Ectodermal cell (in vitro differentiated cells): ENCODE results near the gene CTIF.

Experiments
- H3K27ac ChIP-seq: 2 replicates; pipeline ENCODE4 v1.7.0; 2013; ENCODE audit warnings: mild to moderate bottlenecking, low read depth, low read length; ENCODE audit not compliant: insufficient read depth, poor library complexity, severe bottlenecking
- H3K27me3 ChIP-seq: 2 replicates; pipeline ENCODE4 v1.7.0; 2013; ENCODE audit warnings: mild to moderate bottlenecking, low read length; ENCODE audit not compliant: insufficient read depth, control insufficient read depth, poor library complexity, severe bottlenecking
- H3K36me3 ChIP-seq: one replicate; pipeline ENCODE4 v1.7.0; 2013; ENCODE audit warnings: low read length; ENCODE audit not compliant: control insufficient read depth, insufficient read depth
- H3K4me1 ChIP-seq: one replicate; pipeline ENCODE4 v1.7.0; 2013; ENCODE audit warnings: low read length; ENCODE audit not compliant: control insufficient read depth, insufficient read depth
- H3K4me3 ChIP-seq: 2 replicates; pipeline ENCODE4 v1.7.0; 2013; ENCODE audit warnings: low read depth, low read length, control low read depth; ENCODE audit not compliant: insufficient read depth
- H3K9me3 ChIP-seq: 2 replicates; pipeline ENCODE4 v1.7.0; 2013; ENCODE audit warnings: mild to moderate bottlenecking, low read length, moderate library complexity; ENCODE audit not compliant: control insufficient read depth
- WGBS, 2 experiments: methylation state at CpG; one replicate each; pipeline ENCODE4 v1.1.7; 2013; ENCODE audit warnings: missing lambda C conversion rate in 2 of 2; 5-methylcytosine and 5-hydroxymethylcytosine counted together

CTIF gene

GRCh38 chr18:48662011-48662661 lies 123.3 kb downstream of the CTIF start:
- Histone ChIP-seq H3K4me1 (no peaks in the 10 kb centered on the region), H3K9me3 (peaks cover 3% of the 10 kb centered on the region), H3K27ac (no peak overlapping the region), H3K36me3 (peaks cover 5% of the 10 kb centered on the region), H3K27me3 (no peaks in the 10 kb centered on the region), H3K4me3 (no peak overlapping the region)
- 83 to 85% methylated on average over 9 of the region's 9 CpGs for WGBS, 2 experiments

DNA sequence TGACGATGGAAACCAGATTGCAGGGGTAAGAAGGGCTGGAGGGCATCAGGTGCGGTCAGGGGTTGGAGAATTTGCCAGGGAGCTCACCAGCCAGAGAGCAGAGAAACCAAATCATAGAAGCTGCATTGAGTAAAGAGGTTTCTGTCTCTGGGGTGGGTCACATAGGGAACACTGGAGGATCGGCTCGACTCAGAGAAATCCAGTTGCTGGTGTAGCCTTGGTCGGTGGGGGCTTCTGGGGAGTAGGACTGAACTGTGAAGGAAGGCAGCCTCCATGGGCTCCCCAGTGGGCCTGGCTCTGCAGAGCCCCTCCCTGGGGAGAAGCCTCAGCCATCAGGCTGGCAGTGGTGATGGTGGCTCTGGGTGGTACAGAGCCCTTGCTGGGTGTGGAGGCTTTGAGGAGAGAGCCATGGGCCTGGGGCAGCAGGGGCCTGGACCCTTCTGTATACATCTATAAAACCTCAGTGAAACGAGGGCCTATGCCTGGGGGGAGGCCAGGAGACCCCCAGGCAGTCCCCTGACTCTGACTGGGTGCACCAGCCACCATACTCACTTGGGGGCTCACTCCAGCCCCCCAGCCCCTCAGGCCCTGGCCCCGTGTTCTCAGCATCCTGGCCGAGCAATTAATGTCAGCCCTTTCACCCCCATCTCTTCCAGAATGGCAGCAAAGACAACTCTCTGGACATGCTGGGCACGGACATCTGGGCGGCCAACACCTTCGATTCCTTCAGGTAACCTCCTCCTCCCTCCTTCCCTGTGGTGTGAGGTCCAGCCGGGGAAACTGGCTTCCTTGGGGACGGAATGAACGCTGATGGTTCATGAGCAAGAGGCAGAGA lies 124.5 kb downstream of the CTIF start:
- no peak overlapping the region for H3K27ac ChIP-seq
- WGBS, 2 experiments: 91 to 93% methylated on average over 14 of the region's 14 CpGs
- peaks cover 3% of the 10 kb centered on the region for H3K9me3 ChIP-seq
- no peaks in the 10 kb centered on the region for H3K27me3 ChIP-seq
- no peak overlapping the region for H3K4me3 ChIP-seq
- H3K36me3 ChIP-seq: peaks cover 5% of the 10 kb centered on the region
- no peaks in the 10 kb centered on the region for H3K4me1 ChIP-seq

GRCh38 chr18:48663931-48664847 lies 125.4 kb downstream of the CTIF start:
- Histone ChIP-seq H3K4me3 (no peak overlapping the region), H3K27me3 (no peaks in the 10 kb centered on the region), H3K27ac (no peak overlapping the region), H3K36me3 (peaks cover 5% of the 10 kb centered on the region), H3K4me1 (no peaks in the 10 kb centered on the region), H3K9me3 (peaks cover 3% of the 10 kb centered on the region)
- 62 to 63% methylated on average over 29 of the region's 29 CpGs for WGBS, 2 experiments

DNA sequence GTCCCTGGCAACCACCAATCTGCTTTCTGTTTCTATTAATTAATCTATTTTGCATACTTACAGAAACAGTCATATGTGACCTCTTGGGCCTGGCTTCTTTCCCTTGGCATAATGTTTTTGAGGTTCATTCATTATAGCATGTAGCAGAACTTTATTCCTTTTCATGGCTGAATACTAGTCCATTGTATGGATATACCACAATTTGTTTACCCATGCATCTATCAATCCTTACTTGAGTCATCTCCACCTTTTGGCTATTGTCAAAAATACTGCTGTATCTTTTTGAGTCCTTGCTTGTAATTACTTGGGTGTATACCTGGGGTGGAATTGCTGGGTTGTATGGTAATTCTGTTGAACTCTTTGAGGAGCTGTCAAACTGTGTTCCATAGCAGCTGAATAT lies 126.8 kb downstream of the CTIF start:
- H3K9me3 ChIP-seq: peaks cover 3% of the 10 kb centered on the region
- no peak overlapping the region for H3K4me3 ChIP-seq
- peaks cover 10% of the 10 kb centered on the region for H3K36me3 ChIP-seq
- no peak overlapping the region for H3K27ac ChIP-seq
- H3K27me3 ChIP-seq: no peaks in the 10 kb centered on the region
- H3K4me1 ChIP-seq: no peaks in the 10 kb centered on the region

DNA sequence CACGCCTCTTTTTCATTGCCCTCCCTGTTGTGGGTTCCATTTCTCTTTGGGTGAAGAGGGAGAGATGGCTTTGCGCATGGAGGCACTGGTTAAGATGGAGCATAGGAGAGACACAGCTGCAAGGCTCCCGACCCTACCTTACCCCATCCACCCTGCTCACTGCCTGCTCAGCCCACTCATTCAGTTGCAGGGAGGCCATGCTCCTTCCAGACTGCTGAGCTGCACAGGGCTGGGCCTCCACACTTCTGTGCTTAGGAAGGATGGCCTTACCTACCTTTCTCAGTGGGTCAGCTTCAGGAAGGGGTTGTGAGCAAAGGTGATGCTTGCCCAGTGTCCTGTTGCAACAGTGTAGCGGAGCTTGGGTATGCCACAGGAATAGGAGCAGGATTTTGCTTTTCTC lies 127.8 kb downstream of the CTIF start:
- no peaks in the 10 kb centered on the region for H3K27me3 ChIP-seq
- WGBS, 2 experiments: 93% methylated on average over 4 of the region's 4 CpGs
- no peak overlapping the region for H3K27ac ChIP-seq
- peaks cover 3% of the 10 kb centered on the region for H3K9me3 ChIP-seq
- no peak overlapping the region for H3K4me3 ChIP-seq
- H3K36me3 ChIP-seq: peaks cover 18% of the 10 kb centered on the region
- H3K4me1 ChIP-seq: no peaks in the 10 kb centered on the region

DNA sequence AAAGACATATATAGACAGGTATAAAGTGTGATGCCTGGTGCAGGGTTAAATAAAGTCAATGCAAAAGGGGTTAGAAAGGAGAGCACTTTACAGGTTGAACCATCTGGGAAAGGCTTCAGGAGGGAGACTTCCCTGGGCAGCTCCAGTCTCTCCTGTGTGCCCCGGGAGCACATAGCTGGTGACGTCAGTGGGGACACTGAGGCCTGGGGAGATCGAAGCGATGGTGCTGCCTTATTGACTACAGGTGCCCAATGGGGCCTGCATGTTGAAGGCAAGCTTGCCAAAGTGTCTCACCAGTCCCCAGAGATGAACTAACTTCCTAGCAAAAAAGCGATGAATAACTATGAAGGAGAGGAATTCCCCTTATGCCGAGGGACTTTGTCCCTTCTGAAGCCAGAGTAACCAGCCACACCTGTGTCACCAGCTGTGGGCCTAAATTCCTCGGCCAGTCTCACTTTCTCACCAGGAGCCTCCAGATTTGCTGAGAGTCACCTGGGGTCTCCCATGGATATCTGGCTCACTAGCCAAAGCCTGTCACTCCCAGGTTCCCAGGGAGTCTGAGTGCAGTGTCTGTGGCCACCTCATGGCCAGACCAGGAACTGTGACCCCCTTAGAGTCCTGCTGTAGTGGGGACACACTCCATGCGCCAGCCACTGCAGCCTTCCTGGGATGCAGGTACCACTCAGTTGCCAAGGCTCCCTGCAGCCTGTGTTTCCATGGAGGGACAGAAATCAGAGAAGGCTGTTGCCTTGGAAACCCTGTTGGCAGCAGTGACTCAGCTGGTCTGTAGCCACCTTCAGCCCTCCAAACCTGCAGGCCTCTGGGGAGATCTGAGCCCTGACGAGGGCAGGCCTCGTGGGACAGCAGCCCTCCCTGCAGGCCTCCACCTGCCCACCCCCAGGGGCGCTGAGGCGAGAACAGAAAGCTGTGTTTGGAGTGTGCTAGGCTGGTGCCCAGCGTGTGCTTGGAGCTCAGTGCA lies 128.7 kb downstream of the CTIF start:
- Histone ChIP-seq H3K4me3 (no peak overlapping the region), H3K4me1 (no peaks in the 10 kb centered on the region), H3K9me3 (peaks cover 3% of the 10 kb centered on the region), H3K36me3 (peaks cover 18% of the 10 kb centered on the region), H3K27me3 (no peaks in the 10 kb centered on the region), H3K27ac (no peak overlapping the region)
- 90 to 94% methylated on average over 13 of the region's 13 CpGs for WGBS, 2 experiments

GRCh38 chr18:48668466-48669179 lies 129.8 kb downstream of the CTIF start:
- no peaks in the 10 kb centered on the region for H3K27me3 ChIP-seq
- H3K4me1 ChIP-seq: no peaks in the 10 kb centered on the region
- H3K36me3 ChIP-seq: peaks cover 18% of the 10 kb centered on the region
- no peak overlapping the region for H3K27ac ChIP-seq
- no peak overlapping the region for H3K4me3 ChIP-seq
- whole genome bisulfite sequencing, 2 experiments: 88 to 90% methylated on average over 15 of the region's 15 CpGs
- H3K9me3 ChIP-seq: peaks cover 3% of the 10 kb centered on the region

DNA sequence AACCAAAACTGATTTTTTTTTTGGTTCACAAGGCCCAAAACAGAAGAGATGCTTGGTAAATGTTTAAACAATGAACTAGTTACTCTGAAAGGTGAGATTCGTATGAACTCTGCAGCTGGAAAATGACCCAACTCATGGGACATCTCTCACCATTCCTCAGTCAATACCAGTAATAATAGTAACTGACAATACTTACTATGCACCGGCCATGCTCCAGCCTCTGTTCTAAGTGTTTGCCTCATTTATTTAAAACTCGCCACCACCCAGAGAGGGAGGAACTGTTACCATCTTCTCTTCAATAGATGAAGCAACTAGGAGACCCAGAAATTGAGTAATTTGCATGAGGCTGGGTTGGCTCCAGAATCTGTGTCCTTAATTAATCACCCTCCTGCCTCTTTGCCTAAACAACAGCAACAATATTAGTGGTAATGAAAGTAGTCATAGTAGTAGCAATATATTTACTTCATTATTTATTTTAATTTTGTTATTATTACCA lies 130.4 kb downstream of the CTIF start:
- H3K27me3 ChIP-seq: no peaks in the 10 kb centered on the region
- no peak overlapping the region for H3K4me3 ChIP-seq
- no peak overlapping the region for H3K27ac ChIP-seq
- peaks cover 18% of the 10 kb centered on the region for H3K36me3 ChIP-seq
- peaks cover 3% of the 10 kb centered on the region for H3K9me3 ChIP-seq
- no peaks in the 10 kb centered on the region for H3K4me1 ChIP-seq
- 92 to 97% methylated on average over 3 of the region's 3 CpGs for WGBS, 2 experiments
